HCT116 (cell line): Measurements from ENCODE around the gene LCN9.

Experiments used
- ATF3 ChIP-seq: IDR thresholded peaks from 2 replicates; pipeline ENCODE4 v1.6.1; 2012
- CTCF ChIP-seq, 3 experiments: fragments of 200-600 bp in 1 of 3; sonication (generic) in 1 of 3; IDR thresholded peaks in 2 of 3; conservative IDR thresholded peaks in 1 of 3; 2 replicates each; pipeline ENCODE4 v1.5.1; 2012 to 2017; ENCODE audit warnings: low read depth in 2 of 3, low read length in 2 of 3, antibody characterized with exemption in 1 of 3, borderline replicate concordance in 1 of 3, control low read depth in 1 of 3, mild to moderate bottlenecking in 1 of 3, mixed read lengths in 1 of 3, mixed run types in 1 of 3, moderate library complexity in 1 of 3; ENCODE audit not compliant: insufficient read depth in 1 of 3
- EGR1 ChIP-seq: IDR thresholded peaks from 2 replicates; pipeline ENCODE4 v1.6.1; 2012; ENCODE audit warnings: low read depth
- FOSL1 ChIP-seq: IDR thresholded peaks from 2 replicates; pipeline ENCODE4 v1.6.1; 2012; ENCODE audit warnings: low read depth
- POLR2AphosphoS5 ChIP-seq: IDR thresholded peaks from 2 replicates; pipeline ENCODE4 v1.6.1; 2011; ENCODE audit warnings: mild to moderate bottlenecking, low read depth, low read length, moderate library complexity
- RAD21 ChIP-seq: IDR thresholded peaks from 2 replicates; pipeline ENCODE4 v1.6.1; 2012; ENCODE audit warnings: low read depth, mild to moderate bottlenecking
- YY1 ChIP-seq: IDR thresholded peaks from 2 replicates; pipeline ENCODE4 v1.6.1; 2011; ENCODE audit warnings: low read length, low read depth, moderate library complexity, mild to moderate bottlenecking; ENCODE audit not compliant: insufficient replicate concordance; ENCODE audit errors: extremely low read depth

- no peak for TF ChIP-seq CTCF (IDR thresholded peaks at IDR 0.05 in 2 of 3, conservative IDR thresholded peaks at IDR 0.05 in 1 of 3; ENCODE audit: borderline replicate concordance in 1 of 3, insufficient read depth in 1 of 3, low read depth in 2 of 3, low read length in 2 of 3)
- TF ChIP-seq RAD21, result no peak
- no peak for TF ChIP-seq POLR2AphosphoS5
- TF ChIP-seq YY1, result no peak
- TF ChIP-seq FOSL1, result no peak
- TF ChIP-seq EGR1, result no peak
- no peak for TF ChIP-seq ATF3
Measured at GRCh38 chr9:135667463-135668001, 4.4 kb downstream of the LCN9 start.
